HCT116 (cell line): Measurements from ENCODE around the gene RAI1.

ENCODE experiments used
- CEBPB ChIP-seq: IDR thresholded peaks from 2 replicates; pipeline ENCODE4 v1.6.1; 2012; ENCODE audit warnings: low read depth
- ELF1 ChIP-seq: IDR thresholded peaks from 2 replicates; pipeline ENCODE4 v1.6.1; 2012; ENCODE audit warnings: low read depth, borderline replicate concordance
- JUND ChIP-seq: IDR thresholded peaks from 2 replicates; pipeline ENCODE4 v1.6.1; 2012
- POLR2A ChIP-seq: IDR thresholded peaks from 2 replicates; pipeline ENCODE4 v1.7.0; 2011; ENCODE audit warnings: borderline replicate concordance; ENCODE audit not compliant: insufficient read depth, insufficient read length; ENCODE audit errors: extremely low read depth
- POLR2AphosphoS5 ChIP-seq: IDR thresholded peaks from 2 replicates; pipeline ENCODE4 v1.6.1; 2011; ENCODE audit warnings: mild to moderate bottlenecking, low read depth, low read length, moderate library complexity
- TF ChIP-seq, protein P1 (sequence below): IDR thresholded peaks from 2 replicates; pipeline ENCODE4 v1.6.1; 2012
- TF ChIP-seq, protein P2 (sequence below), 3 experiments: fragments of 200-600 bp in 1 of 3; sonication (generic) in 1 of 3; IDR thresholded peaks in 2 of 3; conservative IDR thresholded peaks in 1 of 3; 2 replicates each; pipeline ENCODE4 v1.5.1; 2012 to 2017; ENCODE audit warnings: low read depth in 2 of 3, low read length in 2 of 3, antibody characterized with exemption in 1 of 3, borderline replicate concordance in 1 of 3, control low read depth in 1 of 3, mild to moderate bottlenecking in 1 of 3, mixed read lengths in 1 of 3, mixed run types in 1 of 3, moderate library complexity in 1 of 3; ENCODE audit not compliant: insufficient read depth in 1 of 3

DNA sequence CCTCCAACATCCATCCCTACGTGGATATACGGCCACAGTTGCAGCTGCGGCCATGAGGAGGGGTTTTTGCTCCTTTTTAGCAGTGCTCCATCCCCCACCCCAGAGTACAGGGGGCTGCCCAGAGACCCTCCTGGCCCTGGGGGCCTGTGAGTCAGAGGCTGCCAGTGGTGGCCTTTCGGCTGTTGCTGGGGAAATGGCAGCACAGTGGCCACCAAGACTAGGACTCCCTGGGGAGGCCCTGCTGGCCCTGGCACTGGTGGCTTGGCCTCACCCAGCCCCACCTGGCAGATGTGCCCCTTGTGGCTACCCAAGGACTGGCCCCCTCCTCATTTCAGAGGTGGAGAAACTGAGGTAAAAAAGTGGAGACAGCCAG, 29.1 kb downstream of the RAI1 start:
- TF ChIP-seq, protein P1, sequence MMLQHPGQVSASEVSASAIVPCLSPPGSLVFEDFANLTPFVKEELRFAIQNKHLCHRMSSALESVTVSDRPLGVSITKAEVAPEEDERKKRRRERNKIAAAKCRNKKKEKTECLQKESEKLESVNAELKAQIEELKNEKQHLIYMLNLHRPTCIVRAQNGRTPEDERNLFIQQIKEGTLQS: no peak
- TF ChIP-seq, protein P2, sequence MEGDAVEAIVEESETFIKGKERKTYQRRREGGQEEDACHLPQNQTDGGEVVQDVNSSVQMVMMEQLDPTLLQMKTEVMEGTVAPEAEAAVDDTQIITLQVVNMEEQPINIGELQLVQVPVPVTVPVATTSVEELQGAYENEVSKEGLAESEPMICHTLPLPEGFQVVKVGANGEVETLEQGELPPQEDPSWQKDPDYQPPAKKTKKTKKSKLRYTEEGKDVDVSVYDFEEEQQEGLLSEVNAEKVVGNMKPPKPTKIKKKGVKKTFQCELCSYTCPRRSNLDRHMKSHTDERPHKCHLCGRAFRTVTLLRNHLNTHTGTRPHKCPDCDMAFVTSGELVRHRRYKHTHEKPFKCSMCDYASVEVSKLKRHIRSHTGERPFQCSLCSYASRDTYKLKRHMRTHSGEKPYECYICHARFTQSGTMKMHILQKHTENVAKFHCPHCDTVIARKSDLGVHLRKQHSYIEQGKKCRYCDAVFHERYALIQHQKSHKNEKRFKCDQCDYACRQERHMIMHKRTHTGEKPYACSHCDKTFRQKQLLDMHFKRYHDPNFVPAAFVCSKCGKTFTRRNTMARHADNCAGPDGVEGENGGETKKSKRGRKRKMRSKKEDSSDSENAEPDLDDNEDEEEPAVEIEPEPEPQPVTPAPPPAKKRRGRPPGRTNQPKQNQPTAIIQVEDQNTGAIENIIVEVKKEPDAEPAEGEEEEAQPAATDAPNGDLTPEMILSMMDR (IDR thresholded peaks at IDR 0.05 in 2 of 3, conservative IDR thresholded peaks at IDR 0.05 in 1 of 3; ENCODE audit: borderline replicate concordance in 1 of 3, insufficient read depth in 1 of 3, low read depth in 2 of 3, low read length in 2 of 3): 0 out of 6 replicates have a peak, but pooled peaks of 1 of the 3 experiments have one; percentile 3
- TF ChIP-seq POLR2A (no peak), POLR2AphosphoS5 (no peak), CEBPB (no peak), ELF1 (no peak), JUND (no peak)
